ENCODE results near the gene ATXN1L.
"Not testable (repeated sequence)": the region's sequence is repeated elsewhere in the genome, so short reads cannot be mapped to it uniquely, and the experiment has no call there.

The ATXN1L gene

DNA sequence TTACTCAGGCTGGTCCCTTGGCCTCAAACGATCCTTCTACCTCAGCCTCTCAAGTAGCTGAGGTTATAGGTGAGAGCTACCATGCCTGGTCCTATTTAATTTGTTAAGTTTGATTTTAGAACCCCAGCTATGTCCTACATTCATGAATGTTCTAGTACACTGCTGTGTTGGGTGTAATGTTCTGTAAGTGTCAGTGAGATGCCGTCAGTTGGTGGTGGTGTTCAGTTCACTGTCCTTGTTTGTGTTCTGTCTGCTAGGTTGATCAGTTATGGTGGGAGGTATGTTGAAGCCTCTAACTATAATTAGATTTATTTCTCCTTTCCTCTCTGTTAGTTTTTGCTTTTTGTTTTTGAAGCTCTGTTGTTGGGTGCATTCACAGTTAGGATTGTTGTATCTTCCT lies 57.8 kb downstream of the ATXN1L start:
- Histone ChIP-seq H3K4me3 (ENCODE audit: low read length) (no peak overlapping the region), H3K36me3 (ENCODE audit: control insufficient read depth, low read length) (peaks cover 31% of the 10 kb centered on the region), H3K79me2 (ENCODE audit: control insufficient read depth, low read length) (peaks cover 100% of the 10 kb centered on the region), H4K20me1 (ENCODE audit: control insufficient read depth, insufficient read depth, low read depth, low read length) (peaks cover 36% of the 10 kb centered on the region), H3K4me2 (ENCODE audit: low read length) (no peak overlapping the region), H3K9me2 (replicated peaks; ENCODE audit: control insufficient read depth, low read length) (no peaks in the 10 kb centered on the region), H3K9me3 (ENCODE audit: control insufficient read depth, insufficient read depth, low read length) (no peaks in the 10 kb centered on the region), H3F3A (ENCODE audit: control insufficient read depth, insufficient read depth) (peaks cover 4% of the 10 kb centered on the region), H3K27me3 (ENCODE audit: control insufficient read depth, low read length) (no peaks in the 10 kb centered on the region), H3K4me1 (ENCODE audit: control insufficient read depth, low read length) (peaks cover 40% of the 10 kb centered on the region), H3K27ac (ENCODE audit: low read depth, low read length) (no peak overlapping the region)
- TF ChIP-seq, protein P1, sequence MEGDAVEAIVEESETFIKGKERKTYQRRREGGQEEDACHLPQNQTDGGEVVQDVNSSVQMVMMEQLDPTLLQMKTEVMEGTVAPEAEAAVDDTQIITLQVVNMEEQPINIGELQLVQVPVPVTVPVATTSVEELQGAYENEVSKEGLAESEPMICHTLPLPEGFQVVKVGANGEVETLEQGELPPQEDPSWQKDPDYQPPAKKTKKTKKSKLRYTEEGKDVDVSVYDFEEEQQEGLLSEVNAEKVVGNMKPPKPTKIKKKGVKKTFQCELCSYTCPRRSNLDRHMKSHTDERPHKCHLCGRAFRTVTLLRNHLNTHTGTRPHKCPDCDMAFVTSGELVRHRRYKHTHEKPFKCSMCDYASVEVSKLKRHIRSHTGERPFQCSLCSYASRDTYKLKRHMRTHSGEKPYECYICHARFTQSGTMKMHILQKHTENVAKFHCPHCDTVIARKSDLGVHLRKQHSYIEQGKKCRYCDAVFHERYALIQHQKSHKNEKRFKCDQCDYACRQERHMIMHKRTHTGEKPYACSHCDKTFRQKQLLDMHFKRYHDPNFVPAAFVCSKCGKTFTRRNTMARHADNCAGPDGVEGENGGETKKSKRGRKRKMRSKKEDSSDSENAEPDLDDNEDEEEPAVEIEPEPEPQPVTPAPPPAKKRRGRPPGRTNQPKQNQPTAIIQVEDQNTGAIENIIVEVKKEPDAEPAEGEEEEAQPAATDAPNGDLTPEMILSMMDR (IDR thresholded peaks at IDR 0.05; ENCODE audit: low read depth, low read length, poor library complexity, severe bottlenecking), result no peak
- no peak for TF ChIP-seq EZH2phosphoT487 (IDR thresholded peaks at IDR 0.05; ENCODE audit: borderline replicate concordance, low read length)

GRCh38 chr16:71904239-71904638 lies 58.5 kb downstream of the ATXN1L start:
- no peaks in the 10 kb centered on the region for H3K9me2 ChIP-seq (replicated peaks; ENCODE audit: control insufficient read depth, low read length)
- H3K4me2 ChIP-seq (ENCODE audit: low read length), result no peak overlapping the region
- TF ChIP-seq, protein P1 (IDR thresholded peaks at IDR 0.05; ENCODE audit: low read depth, low read length, poor library complexity, severe bottlenecking), result no peak
- TF ChIP-seq EZH2phosphoT487 (IDR thresholded peaks at IDR 0.05; ENCODE audit: borderline replicate concordance, low read length), result no peak
- no peaks in the 10 kb centered on the region for H3K27me3 ChIP-seq (ENCODE audit: control insufficient read depth, low read length)
- H3K36me3 ChIP-seq (ENCODE audit: control insufficient read depth, low read length), result peaks cover 31% of the 10 kb centered on the region
- peaks cover 2% of the 10 kb centered on the region for H3F3A ChIP-seq (ENCODE audit: control insufficient read depth, insufficient read depth)
- H4K20me1 ChIP-seq (ENCODE audit: control insufficient read depth, insufficient read depth, low read depth, low read length), result peaks cover 38% of the 10 kb centered on the region
- peaks cover 100% of the 10 kb centered on the region for H3K79me2 ChIP-seq (ENCODE audit: control insufficient read depth, low read length)
- no peak overlapping the region for H3K4me3 ChIP-seq (ENCODE audit: low read length)
- no peaks in the 10 kb centered on the region for H3K9me3 ChIP-seq (ENCODE audit: control insufficient read depth, insufficient read depth, low read length)
- peaks cover 35% of the 10 kb centered on the region for H3K4me1 ChIP-seq (ENCODE audit: control insufficient read depth, low read length)
- H3K27ac ChIP-seq (ENCODE audit: low read depth, low read length), result no peak overlapping the region

- H3K9me3 ChIP-seq (ENCODE audit: control insufficient read depth, insufficient read depth, low read length); H3F3A ChIP-seq (ENCODE audit: control insufficient read depth, insufficient read depth); H3K9me2 ChIP-seq (replicated peaks; ENCODE audit: control insufficient read depth, low read length); H3K27ac ChIP-seq (ENCODE audit: low read depth, low read length); H3K27me3 ChIP-seq (ENCODE audit: control insufficient read depth, low read length); H3K4me2 ChIP-seq (ENCODE audit: low read length); H3K4me3 ChIP-seq (ENCODE audit: low read length): not testable (repeated sequence)
- Histone ChIP-seq H3K4me1 (ENCODE audit: control insufficient read depth, low read length) (peaks cover 21% of the 10 kb centered on the region), H3K79me2 (ENCODE audit: control insufficient read depth, low read length) (peaks cover 100% of the 10 kb centered on the region), H3K36me3 (ENCODE audit: control insufficient read depth, low read length) (peaks cover 40% of the 10 kb centered on the region), H4K20me1 (ENCODE audit: control insufficient read depth, insufficient read depth, low read depth, low read length) (peaks cover 47% of the 10 kb centered on the region)
These were observed 60.0 kb downstream of the ATXN1L start for GRCh38 chr16:71905765-71906164.
